Duodenal mucosa (tissue), 2 donors: Measurements from ENCODE around the gene ASGR2.

Experiments
- H3K27ac ChIP-seq: one replicate; pipeline ENCODE4 v1.7.0; 2013; ENCODE audit warnings: low read depth, low read length
- H3K27me3 ChIP-seq, 2 donors: one replicate each; pipeline ENCODE4 v1.7.0; 2013; ENCODE audit warnings: low read length in 2 of 2, control low read depth in 1 of 2; ENCODE audit not compliant: insufficient read depth in 2 of 2, control insufficient read depth in 1 of 2
- H3K36me3 ChIP-seq, 2 donors: one replicate each; pipeline ENCODE4 v1.7.0; 2013; ENCODE audit warnings: low read length in 2 of 2, control low read depth in 1 of 2; ENCODE audit not compliant: insufficient read depth in 2 of 2, control insufficient read depth in 1 of 2
- H3K4me1 ChIP-seq, 2 donors: one replicate each; pipeline ENCODE4 v1.7.0; 2013; ENCODE audit warnings: low read length in 2 of 2, control low read depth in 1 of 2; ENCODE audit not compliant: insufficient read depth in 2 of 2, control insufficient read depth in 1 of 2
- H3K4me3 ChIP-seq, 2 donors: one replicate each; pipeline ENCODE4 v1.7.0; 2013; ENCODE audit warnings: low read length in 2 of 2, low read depth in 1 of 2
- H3K9ac ChIP-seq, 2 donors: one replicate each; pipeline ENCODE4 v1.7.0; 2013; ENCODE audit warnings: low read length in 2 of 2, low read depth in 1 of 2
- H3K9me3 ChIP-seq, 2 donors: one replicate each; pipeline ENCODE4 v1.7.0; 2013; ENCODE audit warnings: low read length in 2 of 2, control low read depth in 1 of 2; ENCODE audit not compliant: control insufficient read depth in 1 of 2

Gene ASGR2

DNA sequence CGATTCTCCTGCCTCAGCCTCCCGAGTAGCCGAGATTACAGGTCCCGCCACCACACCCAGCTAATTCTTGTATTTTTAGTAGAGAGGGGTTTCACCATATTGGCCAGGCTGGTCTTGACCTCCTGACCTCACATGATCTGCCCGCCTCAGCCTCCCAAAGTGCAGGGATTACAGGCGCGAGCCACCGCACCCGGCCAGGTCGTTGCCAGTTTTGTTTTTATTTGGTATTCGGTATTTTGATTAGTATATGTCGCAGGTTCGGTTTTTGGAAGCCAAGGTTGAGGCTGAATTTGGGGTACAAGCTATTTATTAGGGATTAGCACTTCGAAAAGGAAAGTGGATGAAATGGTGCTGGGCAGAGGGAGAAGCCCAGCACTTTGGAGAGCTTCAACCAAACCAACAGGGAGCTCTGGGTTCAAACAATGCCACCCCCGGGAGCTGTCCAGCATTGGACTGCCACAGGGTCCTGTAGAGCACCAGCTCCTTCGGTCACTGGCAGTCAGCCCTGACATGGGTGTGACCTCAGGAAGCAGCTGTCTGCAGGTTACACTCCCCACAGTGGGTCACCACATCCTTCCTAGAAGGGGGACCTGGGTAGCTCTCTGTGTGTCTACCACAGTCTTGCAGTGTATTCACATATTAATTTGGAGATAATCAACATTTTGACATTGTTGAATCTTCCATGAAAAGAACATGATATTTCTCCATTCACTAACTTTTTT, 33.1 kb downstream of the ASGR2 start:
- Histone ChIP-seq H3K9me3 (no peaks in the 10 kb centered on the region), H3K4me1 (no peaks in the 10 kb centered on the region), H3K27ac (no peak overlapping the region), H3K9ac (no peak overlapping the region), H3K4me3 (no peak overlapping the region), H3K27me3 (no peaks in the 10 kb centered on the region), H3K36me3 (no peaks in the 10 kb centered on the region)

DNA sequence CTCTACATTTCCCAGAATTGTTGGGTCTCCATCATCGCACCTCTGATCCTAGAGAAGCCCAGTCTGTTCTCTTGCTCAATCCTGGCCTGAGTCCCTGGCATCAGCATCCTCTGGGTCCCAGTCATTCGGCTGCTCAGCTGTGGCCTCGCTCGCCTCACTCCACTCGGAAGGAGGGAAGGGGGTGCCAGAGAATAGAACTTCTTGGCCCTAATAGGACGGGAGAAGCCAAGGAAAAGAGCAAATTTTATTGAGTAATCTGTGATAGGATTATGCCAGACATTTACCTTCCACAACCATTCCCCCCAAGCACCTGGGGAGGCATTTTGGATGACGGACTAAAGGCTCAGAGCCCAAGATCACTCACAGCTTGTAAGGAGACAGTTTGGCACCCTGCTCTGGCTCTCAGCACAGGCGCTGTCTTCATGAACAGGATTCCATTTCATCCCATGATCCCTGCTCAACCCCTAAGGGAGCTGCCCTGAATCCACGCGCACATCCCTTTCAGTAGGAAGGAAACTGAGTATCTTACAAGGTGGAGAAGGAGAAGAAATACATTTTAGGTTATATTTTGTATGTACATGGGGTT, 34.1 kb downstream of the ASGR2 start:
- Histone ChIP-seq H3K9me3 (no peaks in the 10 kb centered on the region), H3K9ac (no peak overlapping the region), H3K4me3 (no peak overlapping the region), H3K27me3 (no peaks in the 10 kb centered on the region), H3K27ac (no peak overlapping the region), H3K36me3 (no peaks in the 10 kb centered on the region), H3K4me1 (no peaks in the 10 kb centered on the region)

DNA sequence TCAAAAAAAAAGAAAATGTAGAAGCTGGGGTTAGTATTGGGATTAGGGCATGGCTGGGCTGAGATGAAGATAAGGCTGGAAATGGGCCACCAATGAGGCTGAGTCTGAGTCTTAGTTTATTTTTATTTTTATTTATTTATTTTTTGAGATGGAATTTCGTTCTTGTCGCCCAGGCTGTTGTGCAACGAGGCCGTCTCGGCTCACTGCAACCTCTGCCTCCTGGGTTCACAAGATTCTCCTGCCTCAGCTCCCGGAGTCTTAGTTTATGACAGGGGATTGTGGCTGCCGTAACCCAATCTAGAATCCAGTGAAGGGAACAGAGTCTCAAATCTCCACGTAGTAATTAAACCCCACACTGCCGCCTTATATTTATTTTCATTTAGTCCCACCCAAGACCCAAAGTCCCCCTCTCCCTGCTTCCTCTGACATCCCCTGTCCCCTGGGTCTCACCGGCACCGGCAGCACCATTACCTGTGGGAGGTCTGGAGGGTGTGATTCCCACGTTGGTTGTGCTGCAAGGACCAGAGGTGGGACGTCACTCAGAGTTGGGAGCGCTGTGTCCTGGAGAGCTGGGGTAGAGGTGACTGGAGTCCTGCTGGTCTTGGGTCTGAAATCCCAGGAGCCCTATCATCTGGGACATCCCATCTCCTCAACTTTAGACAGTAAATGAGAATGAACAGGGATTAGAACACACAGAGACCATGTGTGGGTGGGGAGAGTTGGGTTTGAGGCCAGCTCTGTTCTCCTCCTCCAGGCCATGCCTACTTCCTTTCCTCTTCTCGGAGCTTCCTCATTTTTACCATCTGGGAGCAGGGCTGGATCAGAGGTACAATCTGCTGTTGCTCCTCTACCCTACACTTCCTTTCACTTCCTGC, 34.8 kb downstream of the ASGR2 start, which contains the start of gene CLEC10A:
Gene CLEC10A (minus strand): TSS at position 671 of the 875 bp plus-strand sequence. CDS start 1,439 bp downstream, outside the sequence.
- H3K4me3 ChIP-seq: peak within 1 kb of the TSS; percentile 19 to 28
- H3K27ac ChIP-seq: no peak within 1 kb of the TSS
- H3K27me3 ChIP-seq: no peaks in the 10 kb centered on the region
- no peaks in the 10 kb centered on the region for H3K9me3 ChIP-seq
- no peaks in the 10 kb centered on the region for H3K36me3 ChIP-seq
- H3K9ac ChIP-seq: no peak within 1 kb of the TSS
- no peaks in the 10 kb centered on the region for H3K4me1 ChIP-seq

DNA sequence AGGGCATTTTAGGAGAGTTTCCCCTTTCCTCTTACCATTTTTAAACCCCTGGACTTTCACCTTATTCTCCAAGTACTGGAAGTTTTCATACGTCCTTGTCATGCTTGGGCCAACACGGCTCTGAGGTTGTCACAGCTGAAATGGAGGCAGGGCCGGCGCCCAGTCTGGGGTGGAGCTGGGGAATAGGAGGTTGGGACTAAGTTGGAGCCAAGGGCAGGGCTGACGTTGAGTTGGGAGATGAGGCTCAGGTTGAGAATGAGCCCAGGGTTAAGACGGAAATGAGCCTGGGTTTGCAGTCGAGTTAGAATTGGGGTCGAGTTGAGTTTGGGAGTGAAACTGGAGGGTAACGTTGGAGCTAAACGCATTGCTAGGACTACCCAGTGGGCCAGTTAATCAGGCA, 35.9 kb downstream of the ASGR2 start:
- H3K27me3 ChIP-seq: no peaks in the 10 kb centered on the region
- no peak overlapping the region for H3K27ac ChIP-seq
- H3K36me3 ChIP-seq: no peaks in the 10 kb centered on the region
- no peaks in the 10 kb centered on the region for H3K4me1 ChIP-seq
- no peaks in the 10 kb centered on the region for H3K9me3 ChIP-seq
- H3K4me3 ChIP-seq: peak overlapping the region in 1 of 2 donors; percentile 28
- H3K9ac ChIP-seq: no peak overlapping the region

DNA sequence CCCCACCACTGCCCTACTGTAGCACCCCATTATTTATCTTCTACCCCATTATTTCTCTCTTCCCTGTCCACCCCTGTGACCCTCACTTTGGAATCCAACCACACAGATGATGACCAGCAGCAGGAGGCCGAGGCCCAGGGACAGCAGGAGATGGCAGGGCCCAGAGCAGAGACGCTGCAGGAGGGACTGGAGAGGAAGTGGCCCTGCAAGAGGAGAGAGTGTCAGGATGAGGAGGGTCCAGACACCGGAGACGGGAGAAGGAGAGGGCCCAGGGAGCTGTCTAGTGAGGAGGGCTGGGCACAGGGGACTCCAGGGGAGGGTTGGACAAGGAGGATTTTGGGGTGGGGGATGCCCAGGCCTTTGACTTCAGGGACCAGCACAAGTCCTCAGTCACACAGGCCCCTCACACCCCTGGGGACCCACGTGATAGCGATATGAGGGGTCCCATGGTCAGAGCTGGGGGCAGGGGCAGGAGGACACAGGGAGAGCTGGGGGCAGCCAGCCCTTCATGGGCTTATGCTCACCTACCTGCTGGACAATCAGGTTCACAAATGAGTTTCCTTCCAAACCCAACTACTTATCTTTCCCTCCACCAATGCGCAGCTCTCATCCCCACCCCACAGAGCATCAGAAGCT, 36.6 kb downstream of the ASGR2 start:
- H3K36me3 ChIP-seq: no peaks in the 10 kb centered on the region

DNA sequence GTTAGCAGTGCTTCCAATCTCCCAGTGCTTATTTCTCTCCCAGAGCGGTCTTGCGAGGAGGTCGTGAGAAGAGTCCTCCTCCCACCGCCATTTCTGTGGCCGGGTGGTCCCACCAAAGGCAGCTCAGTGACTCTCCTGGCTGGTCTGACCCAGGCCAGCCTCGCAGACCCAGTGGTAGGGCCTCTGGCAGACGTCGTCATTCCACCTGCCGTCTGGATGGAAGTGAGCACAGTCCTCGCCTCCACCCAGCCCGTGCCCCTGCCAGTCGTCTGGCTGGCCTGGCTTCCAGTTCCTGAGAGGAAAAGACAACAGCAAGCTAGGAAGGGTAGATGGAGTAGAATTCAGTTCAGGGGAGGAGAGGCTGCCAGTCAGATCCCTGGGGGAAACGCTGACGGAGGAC, 39.7 kb downstream of the ASGR2 start:
- Histone ChIP-seq H3K4me3 (no peak overlapping the region), H3K9ac (no peak overlapping the region), H3K36me3 (no peaks in the 10 kb centered on the region), H3K27me3 (no peaks in the 10 kb centered on the region), H3K4me1 (no peaks in the 10 kb centered on the region), H3K9me3 (no peaks in the 10 kb centered on the region), H3K27ac (no peak overlapping the region)

More for the DNA sequence above, 36.6 kb downstream of the ASGR2 start:
- H3K4me3 ChIP-seq: no peak overlapping the region
- no peaks in the 10 kb centered on the region for H3K4me1 ChIP-seq
- no peak overlapping the region for H3K27ac ChIP-seq
- H3K9me3 ChIP-seq: no peaks in the 10 kb centered on the region
- H3K27me3 ChIP-seq: no peaks in the 10 kb centered on the region
- no peak overlapping the region for H3K9ac ChIP-seq

DNA sequence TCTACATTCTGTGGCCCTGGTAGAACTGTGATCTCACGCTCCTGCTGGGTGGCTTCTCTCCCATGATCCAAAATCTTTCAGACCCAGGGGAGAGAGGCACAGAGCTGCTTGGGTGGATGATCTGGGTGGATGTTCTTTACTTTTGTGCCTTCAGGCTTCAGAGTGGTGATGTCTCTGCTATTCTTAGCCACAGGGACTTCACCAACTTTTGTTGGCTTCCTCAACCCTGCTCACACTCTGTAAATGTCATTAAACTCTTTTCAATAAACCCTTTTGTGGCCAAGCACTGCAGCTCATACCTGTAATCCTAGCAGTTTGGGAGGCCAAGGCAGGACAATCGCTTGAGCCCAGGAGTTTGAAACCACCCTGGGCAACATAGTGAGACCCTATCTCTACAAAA, 42.2 kb downstream of the ASGR2 start:
- H3K4me3 ChIP-seq: no peak overlapping the region
- no peak overlapping the region for H3K27ac ChIP-seq
- no peak overlapping the region for H3K9ac ChIP-seq

DNA sequence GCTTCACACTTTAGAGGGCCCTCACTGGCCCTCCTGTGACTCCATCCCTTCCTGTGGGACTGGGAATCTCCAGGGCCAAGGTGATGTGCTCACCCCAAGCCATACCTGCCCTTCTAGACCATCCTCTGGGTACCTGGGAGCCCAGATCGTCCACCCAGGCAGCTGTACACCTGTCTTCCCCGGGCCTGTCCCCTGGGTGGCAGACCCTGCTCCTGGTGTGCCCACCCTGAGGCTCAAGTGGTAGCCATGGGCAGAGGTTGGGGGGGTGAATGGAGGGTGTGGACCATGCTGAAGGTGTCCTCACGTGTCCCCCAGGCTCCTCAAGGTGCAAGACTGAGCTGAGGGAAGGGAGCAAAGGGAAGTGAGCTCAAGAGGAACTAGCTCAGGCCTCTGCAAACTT, 43.9 kb downstream of the ASGR2 start:
- Histone ChIP-seq H3K9ac (no peak overlapping the region), H3K4me1 (no peaks in the 10 kb centered on the region), H3K4me3 (no peak overlapping the region), H3K36me3 (no peaks in the 10 kb centered on the region), H3K9me3 (peaks cover 5 to 7% of the 10 kb centered on the region in 2 donors), H3K27ac (no peak overlapping the region), H3K27me3 (no peaks in the 10 kb centered on the region)

More for the DNA sequence above, 42.2 kb downstream of the ASGR2 start:
- no peaks in the 10 kb centered on the region for H3K36me3 ChIP-seq
- H3K27me3 ChIP-seq: no peaks in the 10 kb centered on the region
- peaks cover 5 to 7% of the 10 kb centered on the region in 2 donors for H3K9me3 ChIP-seq
- H3K4me1 ChIP-seq: no peaks in the 10 kb centered on the region

DNA sequence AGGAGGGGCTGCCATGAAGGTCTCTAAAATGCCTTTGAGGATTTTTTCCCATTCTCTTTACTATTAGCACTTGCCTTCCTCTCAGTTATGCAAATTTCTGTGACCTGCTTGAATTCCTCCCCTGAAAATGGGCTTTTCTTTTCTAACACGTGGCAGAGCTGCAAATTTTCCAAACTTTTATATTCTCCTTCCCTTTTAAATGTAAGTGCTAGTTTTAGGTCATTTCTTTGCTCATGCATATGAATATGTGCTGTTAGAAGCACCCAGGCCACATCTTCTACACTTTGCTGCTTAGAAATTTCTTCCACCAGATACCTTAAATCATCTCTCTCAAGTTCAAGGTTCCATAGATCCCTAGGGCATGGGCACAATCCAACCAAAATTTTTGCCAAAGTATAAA, 46.4 kb downstream of the ASGR2 start:
- Histone ChIP-seq H3K4me1 (no peaks in the 10 kb centered on the region), H3K9me3 (peaks cover 5 to 7% of the 10 kb centered on the region in 2 donors), H3K9ac (no peak overlapping the region), H3K4me3 (no peak overlapping the region), H3K27me3 (no peaks in the 10 kb centered on the region), H3K27ac (no peak overlapping the region), H3K36me3 (no peaks in the 10 kb centered on the region)
